Endothelial cell of umbilical vein (primary cell): ENCODE results near the gene ENPP4. TPM values are rescaled to one million over a fixed set of nuclear protein-coding genes. Genes with fewer than 3 reads are reported as not detected.
A peak's percentile ranks its signal among the peaks of the same experiment; 100 is the strongest.

Experiments used
- Bru-seq: library from RNA; stranded (reverse); fragments of 400-500 nt; gene quantifications from one replicate; lab custom pipeline; 2021; lab: Mats Ljungman, UMichigan
- BruChase-seq, 2 experiments: library from RNA; stranded (reverse); fragments of 400-500 nt; gene quantifications; one replicate each; lab custom pipeline; 2021; lab: Mats Ljungman, UMichigan
- BruUV-seq: library from RNA; stranded (reverse); fragments of 400-500 nt; replicated peaks from 2 replicates; lab custom pipeline; 2021; lab: Mats Ljungman, UMichigan
- CTCF ChIA-PET: fragments of 300-600, 350-600 bp; sonication (Branson Sonifier 250); formaldehyde crosslinking; loops from one replicate; lab custom pipeline; 2021; ENCODE audit warnings: antibody characterized with exemption, inconsistent platforms; lab: Charles Lee
- POLR2A ChIA-PET: fragments of 300-600, 350-600 bp; sonication (Branson Sonifier 250); formaldehyde crosslinking; loops from one replicate; lab custom pipeline; 2021; ENCODE audit warnings: antibody characterized with exemption, inconsistent platforms; lab: Charles Lee
- DNase-seq: peaks from one replicate; pipeline ENCODE4 v3.0.0-alpha.2; 2011; ENCODE audit warnings: low read depth, low spot score
- FAIRE-seq: peaks from 2 replicates; lab custom pipeline; 2011; peaks lifted over from hg19 to GRCh38; lab: Jason Lieb, UNC
- H2AFZ ChIP-seq: 2 replicates; pipeline ENCODE4 v1.6.0; 2012; ENCODE audit warnings: low read depth, low read length, control low read depth, inconsistent platforms
- H3K27ac ChIP-seq: 2 replicates; pipeline ENCODE4 v1.5.1; 2011; ENCODE audit warnings: low read depth, mild to moderate bottlenecking, control low read depth, low read length, moderate library complexity; ENCODE audit not compliant: insufficient read depth
- H3K27me3 ChIP-seq, 2 experiments: 2 replicates each; pipeline versions ENCODE4 v1.6.0 to v1.6.1; 2011; ENCODE audit warnings: low read length in 2 of 2, mixed read lengths in 1 of 2; ENCODE audit not compliant: control insufficient read depth in 2 of 2, insufficient read depth in 2 of 2
- H3K36me3 ChIP-seq, 2 experiments: 2 replicates in 1 of 2; 3 replicates in 1 of 2; pipeline ENCODE4 v1.5.1; 2011; ENCODE audit warnings: low read length in 2 of 2, mild to moderate bottlenecking in 1 of 2, moderate library complexity in 1 of 2; ENCODE audit not compliant: control insufficient read depth in 2 of 2, insufficient read depth in 2 of 2; ENCODE audit errors: extremely low read depth in 1 of 2
- H3K4me1 ChIP-seq: 3 replicates; pipeline ENCODE4 v1.5.1; 2011; ENCODE audit warnings: mild to moderate bottlenecking, low read length; ENCODE audit not compliant: control insufficient read depth, insufficient read depth; ENCODE audit errors: extremely low read depth
- H3K4me2 ChIP-seq: 2 replicates; pipeline ENCODE4 v1.6.1; 2011; ENCODE audit warnings: low read length, control low read depth, mixed read lengths; ENCODE audit not compliant: insufficient read depth
- H3K4me3 ChIP-seq, 3 experiments: fragments of 200-600 bp in 1 of 3; sonication (generic), shearing (Covaris generic) in 1 of 3; replicated peaks in 1 of 3; 2 replicates each; pipeline ENCODE4 v1.5.1; 2011 to 2016; ENCODE audit warnings: control low read depth in 3 of 3, low read length in 3 of 3, mild to moderate bottlenecking in 2 of 3, inconsistent platforms in 1 of 3, low read depth in 1 of 3, moderate library complexity in 1 of 3; ENCODE audit not compliant: insufficient read depth in 1 of 3
- H3K79me2 ChIP-seq: 2 replicates; pipeline ENCODE4 v1.6.0; 2012; ENCODE audit warnings: low read length, inconsistent platforms; ENCODE audit not compliant: control insufficient read depth, insufficient read depth
- H3K9ac ChIP-seq: replicated peaks from 2 replicates; pipeline ENCODE3; 2011; ENCODE audit warnings: low read length, control low read depth; ENCODE audit not compliant: insufficient read depth; ENCODE audit errors: extremely low read depth
- H3K9me1 ChIP-seq: replicated peaks from 3 replicates; pipeline ENCODE4 v1.6.0; 2011; ENCODE audit warnings: mild to moderate bottlenecking, low read length; ENCODE audit not compliant: control insufficient read depth, insufficient read depth; ENCODE audit errors: extremely low read depth
- H3K9me3 ChIP-seq: replicated peaks from 2 replicates; pipeline ENCODE4 v1.5.1; 2012; ENCODE audit warnings: low read length, inconsistent platforms; ENCODE audit not compliant: control insufficient read depth, insufficient read depth
- H4K20me1 ChIP-seq: replicated peaks from 2 replicates; pipeline ENCODE3; 2011; ENCODE audit warnings: mild to moderate bottlenecking, low read length; ENCODE audit not compliant: control insufficient read depth, insufficient read depth; ENCODE audit errors: extremely low read depth
- EZH2 ChIP-seq: IDR thresholded peaks from 2 replicates; pipeline ENCODE4 v1.6.1; 2012; ENCODE audit warnings: borderline replicate concordance, low read depth, mild to moderate bottlenecking, moderate library complexity, low read length, inconsistent platforms; ENCODE audit not compliant: severe bottlenecking
- JUN ChIP-seq: IDR thresholded peaks from 2 replicates; pipeline ENCODE4 v1.6.1; 2011; ENCODE audit warnings: borderline replicate concordance, low read depth; ENCODE audit not compliant: insufficient read length, insufficient read depth
- POLR2A ChIP-seq: IDR thresholded peaks from 2 replicates; pipeline ENCODE4 v1.6.1; 2012; ENCODE audit warnings: low read depth, mild to moderate bottlenecking, control low read depth, low read length
- POLR2AphosphoS5 ChIP-seq: IDR thresholded peaks from 2 replicates; pipeline ENCODE4 v1.6.1; 2012; ENCODE audit warnings: low read depth, mild to moderate bottlenecking, control low read depth, low read length, moderate library complexity; ENCODE audit not compliant: insufficient read depth
- dilution Hi-C: fragments of 300-500 bp; cut with MboI; formaldehyde crosslinking; loops from one replicate; pipeline ENCODE4 v1.15.0; 2019; ENCODE audit warnings: low sequenced_read_pairs; ENCODE audit not compliant: extremely low pct_ligation_motif_present
- intact Hi-C: fragments of 100-400 bp; cut with micrococcal nuclease; formaldehyde crosslinking; loops from one replicate; pipeline ENCODE4 v1.10.0; 2022
- long read RNA-seq: library from polyadenylated mRNA; stranded (forward); transcript quantifications from one replicate; pipeline ENCODE4 v2.0.0, GENCODE V29; 2021
- polyA minus RNA-seq, 3 experiments: library from RNA; depleted of rRNA, polyadenylated mRNA; stranded (reverse); fragments of >200 nt; gene quantifications; 1 replicate in 1 of 3; 2 replicates in 2 of 3; pipeline ENCODE4 v1.2.3, GENCODE V29; 2011
- polyA plus RNA-seq, 4 experiments: library from polyadenylated mRNA; depleted of rRNA in 3 of 4; stranded (reverse) in 3 of 4; unstranded in 1 of 4; fragments of >200 nt; gene quantifications; 2 replicates each; pipeline versions ENCODE4 v1.2.1 to v1.2.3, GENCODE V29; 2011 to 2012; ENCODE audit warnings: missing spikeins in 1 of 4
- total RNA-seq: library from RNA; stranded (reverse); gene quantifications from 2 replicates; pipeline ENCODE4 v1.2.3, GENCODE V29; 2021

The ENPP4 gene
- total RNA-seq (3.9 and 4.5 TPM in 2 replicates), polyA plus RNA-seq (1.4 and 1.5 TPM in 2 replicates), polyA minus RNA-seq (3.1 and 3.2 TPM in 2 replicates), Bru-seq, nascent RNA (percentile 51 among the genes with signal in this experiment), BruChase-seq, experiment 1, labeled RNA remaining after a 6-hour chase (percentile 70 among the genes with signal in this experiment), BruChase-seq, experiment 2, labeled RNA remaining after a 2-hour chase (percentile 58 among the genes with signal in this experiment)
- polyA plus RNA-seq (2011; cell fraction: cytosol; rRNA removed): 1.1 and 1.3 TPM in 2 replicates
- polyA plus RNA-seq (2011; cell fraction: nucleus; rRNA removed): 1.5 and 1.8 TPM in 2 replicates
- polyA plus RNA-seq (2012): 0.50 and 1.0 TPM in 2 replicates
- polyA minus RNA-seq (2011; cell fraction: cytosol; rRNA and poly(A)+ RNA removed): not detected
- 1.4 and 2.0 TPM in 2 replicates for polyA minus RNA-seq (2011; cell fraction: nucleus; rRNA and poly(A)+ RNA removed)
- long read RNA-seq, full-length matches to known transcripts: 7 of 14 reads
- long read RNA-seq, partial matches to known transcripts: 2 of 14 reads
- long read RNA-seq, other reads (novel, unspliced or antisense): 5 of 14 reads

DNA sequence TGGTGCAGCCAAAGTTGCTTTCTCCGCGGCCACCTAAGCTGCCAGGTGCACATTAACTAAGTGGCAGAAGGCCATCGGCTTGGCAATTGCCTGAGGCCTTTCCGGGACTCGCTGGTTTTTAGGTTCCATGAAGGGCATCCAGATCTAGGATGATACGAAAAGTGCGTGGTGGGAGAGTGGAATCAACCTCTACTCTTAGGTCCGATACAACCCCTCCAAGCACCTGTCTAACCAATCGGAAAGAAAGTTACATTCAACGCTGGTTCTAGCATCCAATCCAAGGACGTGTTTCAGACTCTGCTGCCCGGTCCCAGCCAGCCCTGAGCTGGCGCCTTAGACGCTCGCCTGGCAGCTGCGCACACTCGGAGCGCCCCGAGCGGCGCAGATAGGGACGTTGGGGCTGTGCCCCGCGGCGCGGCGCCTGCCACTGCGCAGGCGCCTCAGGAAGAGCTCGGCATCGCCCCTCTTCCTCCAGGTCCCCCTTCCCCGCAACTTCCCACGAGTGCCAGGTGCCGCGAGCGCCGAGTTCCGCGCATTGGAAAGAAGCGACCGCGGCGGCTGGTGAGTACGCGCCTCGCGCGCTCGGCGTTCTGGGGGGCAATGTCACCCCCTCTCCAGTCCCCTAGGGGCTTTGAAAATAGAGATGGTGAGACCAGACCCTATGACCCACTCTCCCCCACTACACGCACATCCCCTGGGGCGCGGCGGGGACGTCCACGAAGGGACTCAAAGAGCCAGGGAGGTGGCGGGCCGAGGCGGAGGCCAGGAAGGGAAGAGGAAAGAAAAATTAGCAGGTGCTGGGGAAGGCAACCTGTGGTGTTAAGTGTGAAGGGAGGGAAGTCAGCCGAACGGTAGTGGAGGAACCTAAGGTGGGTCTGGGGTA, at the start of gene ENPP4:
TSS of gene ENPP4 (plus strand) at position 361 of the 883 bp plus-strand sequence. CDS start 9,595 bp downstream, outside the sequence.
- TF ChIP-seq JUN (no peak), POLR2AphosphoS5 (no peak), POLR2A (no peak), EZH2 (no peak)
- H3K9ac ChIP-seq: peak within 1 kb of the TSS; percentile 54
- peaks cover 12% of the 10 kb centered on the region for H3K4me1 ChIP-seq
- dilution Hi-C loops (no loop called here), intact Hi-C loops (loop anchor here (1.0 to 5.0 kb wide), 2 partner anchors 85 to 522 kb away; partner anchors contain the start of genes CYP39A1 and SLC25A27)
- POLR2A ChIA-PET: interaction anchor here (0.9 kb wide), 1 partner anchor 14 kb away, joined by 4 read pairs; no protein-coding TSS in a partner anchor
- peak within 1 kb of the TSS; percentile 93 for H2AFZ ChIP-seq
- no peak within 1 kb of the TSS for H3K27ac ChIP-seq
- H3K9me3 ChIP-seq: no peaks in the 10 kb centered on the region
- peaks cover 10 to 19% of the 10 kb centered on the region in 2 experiments for H3K27me3 ChIP-seq
- H3K36me3 ChIP-seq: no peaks in the 10 kb centered on the region
- peaks cover 3% of the 10 kb centered on the region for H3K9me1 ChIP-seq
- H4K20me1 ChIP-seq: no peaks in the 10 kb centered on the region
- FAIRE-seq: peak; percentile 87
- no TSS peak for BruUV-seq
- CTCF ChIA-PET: interaction anchor here (0.6 to 1.8 kb wide), 5 partner anchors 9 to 1671 kb away, joined by 3 to 6 read pairs (median 5); no protein-coding TSS in a partner anchor
- peak within 1 kb of the TSS; percentile 59 to 92 (median 75) for H3K4me3 ChIP-seq
- peak within 1 kb of the TSS; percentile 88 for H3K4me2 ChIP-seq
- no peaks in the 10 kb centered on the region for H3K79me2 ChIP-seq
- peak; percentile 98 for DNase-seq
